WI38 (cell line): ENCODE results near the gene RNFT2.
"Not testable (repeated sequence)": the region's sequence is repeated elsewhere in the genome, so short reads cannot be mapped to it uniquely, and the experiment has no call there.

Experiments
- H3K4me3 ChIP-seq: 2 replicates; pipeline ENCODE4 v1.5.1; 2011; ENCODE audit warnings: low read depth, mild to moderate bottlenecking, control low read depth, low read length
- TF ChIP-seq, protein P1 (sequence below): IDR thresholded peaks from 2 replicates; pipeline ENCODE4 v1.5.1; 2012; ENCODE audit warnings: low read depth, mild to moderate bottlenecking, control low read depth, low read length

Gene RNFT2

DNA sequence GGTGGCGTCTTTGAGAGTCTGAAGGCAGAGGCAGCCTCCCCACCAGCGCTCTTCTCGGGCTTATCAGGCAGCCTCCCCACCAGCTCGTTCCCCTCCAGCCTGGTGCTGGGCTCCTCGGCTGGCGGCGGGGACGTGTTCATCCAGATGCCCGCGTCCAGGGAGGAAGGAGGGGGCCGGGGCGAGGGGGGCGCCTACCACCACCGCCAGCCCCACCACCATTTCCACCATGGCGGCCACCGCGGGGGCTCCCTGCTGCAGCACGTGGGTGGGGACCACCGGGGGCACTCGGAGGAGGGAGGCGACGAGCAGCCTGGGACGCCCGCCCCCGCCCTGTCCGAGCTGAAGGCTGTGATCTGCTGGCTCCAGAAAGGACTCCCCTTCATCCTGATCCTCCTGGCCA, 11.8 kb downstream of the RNFT2 start:
- H3K4me3 ChIP-seq, result no peak overlapping the region
- TF ChIP-seq, protein P1, sequence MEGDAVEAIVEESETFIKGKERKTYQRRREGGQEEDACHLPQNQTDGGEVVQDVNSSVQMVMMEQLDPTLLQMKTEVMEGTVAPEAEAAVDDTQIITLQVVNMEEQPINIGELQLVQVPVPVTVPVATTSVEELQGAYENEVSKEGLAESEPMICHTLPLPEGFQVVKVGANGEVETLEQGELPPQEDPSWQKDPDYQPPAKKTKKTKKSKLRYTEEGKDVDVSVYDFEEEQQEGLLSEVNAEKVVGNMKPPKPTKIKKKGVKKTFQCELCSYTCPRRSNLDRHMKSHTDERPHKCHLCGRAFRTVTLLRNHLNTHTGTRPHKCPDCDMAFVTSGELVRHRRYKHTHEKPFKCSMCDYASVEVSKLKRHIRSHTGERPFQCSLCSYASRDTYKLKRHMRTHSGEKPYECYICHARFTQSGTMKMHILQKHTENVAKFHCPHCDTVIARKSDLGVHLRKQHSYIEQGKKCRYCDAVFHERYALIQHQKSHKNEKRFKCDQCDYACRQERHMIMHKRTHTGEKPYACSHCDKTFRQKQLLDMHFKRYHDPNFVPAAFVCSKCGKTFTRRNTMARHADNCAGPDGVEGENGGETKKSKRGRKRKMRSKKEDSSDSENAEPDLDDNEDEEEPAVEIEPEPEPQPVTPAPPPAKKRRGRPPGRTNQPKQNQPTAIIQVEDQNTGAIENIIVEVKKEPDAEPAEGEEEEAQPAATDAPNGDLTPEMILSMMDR, result no peak

DNA sequence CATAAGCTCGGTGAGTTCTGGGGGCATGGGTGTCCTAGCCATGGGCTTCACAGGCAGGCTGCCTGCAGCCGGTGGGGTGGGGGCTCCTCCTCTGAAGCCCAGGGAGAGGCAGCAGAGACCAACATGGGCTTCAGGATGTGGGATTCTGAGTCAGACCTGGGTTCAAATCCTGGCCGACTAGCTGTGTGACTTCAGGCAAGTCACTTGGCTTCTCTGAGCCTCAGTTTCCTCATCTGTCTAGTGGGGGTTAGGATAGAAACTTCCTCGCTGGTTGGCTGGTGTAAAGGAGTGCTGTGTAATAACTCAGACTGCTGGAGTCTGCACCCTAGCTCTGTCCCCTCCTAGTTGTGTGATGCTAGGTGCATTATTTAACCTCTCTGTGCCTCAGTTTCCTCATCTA, 12.2 kb downstream of the RNFT2 start:
- H3K4me3 ChIP-seq, result no peak overlapping the region
- TF ChIP-seq, protein P1, result no peak

DNA sequence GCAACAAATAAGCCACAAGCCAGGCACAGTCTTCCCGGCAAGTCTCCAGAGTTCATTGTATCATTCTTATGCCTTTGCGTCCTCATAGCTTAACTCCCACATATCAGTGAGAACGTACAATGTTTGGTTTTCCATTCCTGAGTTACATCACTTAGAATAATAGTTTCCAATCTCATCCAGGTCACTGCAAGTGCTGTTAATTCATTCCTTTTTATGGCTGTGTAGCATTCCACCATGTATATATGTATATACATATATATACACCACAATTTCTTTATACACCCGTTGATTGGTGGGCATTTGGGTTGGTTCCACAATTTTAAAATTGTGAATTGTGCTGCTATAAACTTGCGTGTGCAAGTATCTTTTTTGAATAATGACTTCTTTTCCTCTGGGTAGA, 16.0 kb downstream of the RNFT2 start:
- not testable (repeated sequence) for H3K4me3 ChIP-seq

DNA sequence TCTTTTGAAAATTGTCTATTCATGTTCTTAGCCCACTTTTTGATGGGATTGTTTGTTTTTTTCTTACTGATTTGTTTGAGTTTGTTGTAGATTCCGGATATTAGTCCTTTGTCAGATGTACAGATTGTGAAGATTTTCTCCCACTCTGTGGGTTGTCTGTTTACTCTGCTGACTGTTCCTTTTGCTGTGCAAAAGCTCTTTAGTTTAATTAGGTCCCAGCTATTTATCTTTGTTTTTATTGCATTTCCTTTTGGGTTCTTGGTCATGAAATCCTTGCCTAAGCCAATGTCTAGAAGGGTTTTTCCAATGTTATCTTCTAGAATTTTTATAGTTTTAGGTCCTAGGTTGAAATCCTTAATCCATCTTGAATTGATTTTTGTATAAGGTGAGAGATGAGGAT, 16.7 kb downstream of the RNFT2 start:
- not testable (repeated sequence) for H3K4me3 ChIP-seq

DNA sequence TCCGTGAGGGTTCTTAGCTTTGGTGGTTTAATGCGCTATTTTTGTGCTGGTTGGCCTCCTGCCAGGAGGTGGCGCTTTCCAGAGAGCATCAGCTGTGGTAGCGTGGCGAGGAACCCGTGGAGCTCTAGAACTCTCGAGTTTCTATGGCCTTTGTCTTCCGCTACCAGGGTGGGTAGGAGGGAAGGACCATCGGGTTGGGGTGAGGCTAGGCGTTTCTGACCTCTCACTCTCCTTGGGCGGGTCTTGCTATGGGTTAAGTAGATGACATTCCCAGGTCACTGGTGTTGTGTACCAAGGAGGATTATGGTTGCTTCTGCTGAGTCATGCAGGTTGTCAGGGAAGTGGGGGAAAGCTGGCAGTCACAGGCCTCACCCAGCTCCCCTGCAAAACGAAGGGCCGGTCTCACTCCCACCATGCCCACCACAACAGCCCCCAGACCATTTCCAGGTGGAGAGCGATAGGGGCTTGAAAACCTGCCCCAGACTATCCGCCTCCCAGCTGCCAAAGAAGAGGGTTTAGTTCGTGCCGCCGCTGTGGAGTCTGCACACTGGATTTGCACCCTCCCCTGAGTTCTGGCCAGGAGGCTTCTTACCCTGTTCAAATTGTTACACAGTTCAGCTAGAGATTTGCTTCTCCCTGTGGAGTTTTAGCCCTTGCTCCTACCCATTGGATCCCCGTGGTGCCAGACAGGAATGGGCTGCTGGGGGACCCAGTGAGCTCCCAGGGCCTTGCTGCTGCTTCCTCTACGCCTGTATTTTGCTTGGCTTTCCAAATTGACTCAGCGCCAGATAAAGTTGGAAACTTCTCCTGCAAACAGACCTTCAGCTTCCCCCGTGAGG, 21.9 kb downstream of the RNFT2 start:
- TF ChIP-seq, protein P1, result no peak
- no peak overlapping the region for H3K4me3 ChIP-seq

DNA sequence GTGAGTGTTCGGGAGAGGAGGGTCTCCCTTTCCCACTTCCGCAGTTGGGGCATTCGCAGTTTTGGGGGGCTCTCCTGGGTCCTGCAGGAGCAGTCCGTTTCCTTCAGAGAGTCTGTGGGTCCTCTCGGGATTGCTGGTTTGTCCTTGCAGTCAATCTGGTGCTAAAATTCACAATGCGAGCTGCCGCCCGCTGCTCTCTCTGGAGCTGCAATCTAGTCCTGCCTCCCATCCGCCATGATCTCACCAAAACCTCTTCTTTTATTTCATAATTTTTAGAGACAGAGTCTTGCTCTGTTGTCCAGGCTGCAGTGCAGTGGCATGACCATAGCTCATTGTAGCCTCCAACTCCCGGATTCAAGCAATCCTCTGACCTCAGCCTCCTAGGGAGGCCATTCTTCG, 22.5 kb downstream of the RNFT2 start:
- H3K4me3 ChIP-seq, result no peak overlapping the region
- TF ChIP-seq, protein P1, result no peak

DNA sequence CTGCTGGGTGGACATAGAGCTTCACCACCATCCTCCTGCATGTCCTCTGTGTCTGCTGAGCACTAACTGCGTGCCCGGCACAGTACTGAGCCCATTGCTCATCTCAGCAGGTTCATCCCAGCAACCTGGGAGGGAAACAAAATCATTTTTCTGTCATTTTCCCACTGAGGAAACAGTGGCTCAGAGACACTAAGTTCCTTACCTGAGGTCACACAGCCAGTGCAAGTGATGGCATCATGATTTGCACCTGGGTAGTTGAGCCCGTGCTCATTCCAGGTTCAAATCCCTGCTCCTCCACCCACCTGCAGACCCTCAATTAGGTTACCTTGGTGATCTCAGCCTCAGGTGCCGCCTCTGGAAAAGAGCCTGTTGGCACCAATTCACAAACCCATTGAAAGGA, 23.4 kb downstream of the RNFT2 start:
- TF ChIP-seq, protein P1, result no peak
- no peak overlapping the region for H3K4me3 ChIP-seq

DNA sequence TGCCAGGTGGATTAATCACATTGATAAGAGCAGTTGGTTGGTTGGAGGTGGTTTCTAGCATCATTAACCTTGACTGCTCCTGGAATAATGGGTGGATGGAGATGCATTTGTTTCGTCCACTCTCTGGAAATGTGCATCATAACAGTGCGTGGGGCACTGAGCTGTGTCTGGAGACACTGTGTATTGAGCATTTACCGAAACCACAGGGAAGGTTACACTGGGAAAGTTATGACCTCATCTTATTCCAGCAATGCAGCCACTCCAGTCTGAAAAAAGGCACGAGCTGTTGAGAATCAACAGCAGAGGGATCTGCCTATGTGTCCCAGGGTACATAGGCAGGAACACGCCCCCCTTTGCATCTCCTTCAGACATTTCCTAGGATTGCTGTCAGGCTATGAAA, 27.2 kb downstream of the RNFT2 start:
- TF ChIP-seq, protein P1, result no peak

More for the DNA sequence above, 27.2 kb downstream of the RNFT2 start:
- no peak overlapping the region for H3K4me3 ChIP-seq
